NCI-H1436 treated with DMSO at 0.1 percent for 48 hours (cell line): ENCODE measurements around the gene MIER2.
"Not testable (repeated sequence)": the region's sequence is repeated elsewhere in the genome, so short reads cannot be mapped to it uniquely, and the experiment has no call there.

Source experiments
- DNase-seq: peaks from one replicate; lab custom pipeline; 2025; lab: John Stamatoyannopoulos, UW

Gene MIER2

DNA sequence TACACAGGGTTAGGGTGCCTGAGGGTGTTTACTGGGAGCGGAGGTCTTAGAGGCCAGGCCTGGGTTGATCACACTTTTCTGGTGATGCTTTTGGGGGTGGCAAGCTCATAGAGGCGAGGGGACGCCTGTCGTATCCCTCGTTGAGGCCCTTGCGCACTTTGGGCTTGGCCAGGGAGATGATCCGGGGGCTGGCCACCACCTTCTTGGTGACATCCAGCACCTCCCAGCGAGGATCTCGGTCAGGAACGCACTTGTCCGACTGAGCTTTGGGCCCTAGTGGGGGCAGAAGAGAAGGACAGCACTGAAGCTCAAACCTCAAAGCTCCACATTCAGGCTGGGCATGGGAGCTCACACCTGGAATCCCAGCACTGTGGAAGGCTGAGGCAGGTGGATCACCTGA is 17.6 kb upstream of the MIER2 start:
- no peak for DNase-seq

DNA sequence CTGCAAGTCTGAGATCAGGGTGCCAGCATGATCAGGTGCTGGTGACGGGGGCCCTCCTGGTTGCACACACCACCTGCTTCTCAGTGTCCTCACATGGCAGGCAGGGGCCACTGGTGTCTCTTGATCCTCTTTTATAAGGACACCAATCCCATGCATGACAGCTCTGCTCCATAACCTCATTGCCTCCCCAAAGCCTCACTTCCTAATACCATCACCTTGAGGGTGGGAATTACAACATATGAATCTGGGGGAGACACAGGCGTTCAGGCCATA is 15.0 kb upstream of the MIER2 start:
- DNase-seq: no peak

- DNase-seq: not testable (repeated sequence)
Measured at GRCh38 chr19:355536-355935, 10.9 kb upstream of the MIER2 start.

GRCh38 chr19:355134-355533 is 10.5 kb upstream of the MIER2 start:
- DNase-seq: no peak

DNA sequence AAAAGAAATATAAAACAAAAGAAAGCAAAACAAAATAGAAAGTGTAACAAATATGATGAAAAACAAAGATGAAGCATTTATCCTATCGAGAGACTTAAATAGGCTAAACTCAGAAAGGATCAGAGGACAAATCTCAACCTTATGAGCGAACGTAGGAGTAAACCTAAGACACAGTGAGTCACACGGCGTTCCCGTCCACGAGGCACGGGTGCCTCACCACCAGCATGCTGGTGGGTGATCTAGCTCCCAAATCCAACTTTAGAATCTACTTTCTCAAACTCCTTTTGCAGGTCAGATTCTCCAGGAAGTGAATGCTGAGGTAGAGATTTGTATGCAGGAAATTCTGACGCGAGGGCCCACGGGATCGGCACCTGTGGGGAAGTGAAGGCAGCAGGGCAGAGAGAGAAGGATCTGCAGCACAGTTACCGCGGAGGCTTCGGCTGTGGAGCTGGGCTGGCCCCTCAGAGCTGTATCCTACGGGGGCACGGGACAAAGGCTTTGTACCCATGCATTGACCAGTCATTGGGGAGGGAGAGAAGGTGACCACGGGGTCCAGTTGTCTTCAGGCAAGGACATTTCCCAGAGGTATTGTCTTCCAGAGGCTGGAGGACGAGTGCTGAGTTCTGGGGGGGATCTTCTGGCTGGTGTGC is 7.5 kb upstream of the MIER2 start:
- no peak for DNase-seq

DNA sequence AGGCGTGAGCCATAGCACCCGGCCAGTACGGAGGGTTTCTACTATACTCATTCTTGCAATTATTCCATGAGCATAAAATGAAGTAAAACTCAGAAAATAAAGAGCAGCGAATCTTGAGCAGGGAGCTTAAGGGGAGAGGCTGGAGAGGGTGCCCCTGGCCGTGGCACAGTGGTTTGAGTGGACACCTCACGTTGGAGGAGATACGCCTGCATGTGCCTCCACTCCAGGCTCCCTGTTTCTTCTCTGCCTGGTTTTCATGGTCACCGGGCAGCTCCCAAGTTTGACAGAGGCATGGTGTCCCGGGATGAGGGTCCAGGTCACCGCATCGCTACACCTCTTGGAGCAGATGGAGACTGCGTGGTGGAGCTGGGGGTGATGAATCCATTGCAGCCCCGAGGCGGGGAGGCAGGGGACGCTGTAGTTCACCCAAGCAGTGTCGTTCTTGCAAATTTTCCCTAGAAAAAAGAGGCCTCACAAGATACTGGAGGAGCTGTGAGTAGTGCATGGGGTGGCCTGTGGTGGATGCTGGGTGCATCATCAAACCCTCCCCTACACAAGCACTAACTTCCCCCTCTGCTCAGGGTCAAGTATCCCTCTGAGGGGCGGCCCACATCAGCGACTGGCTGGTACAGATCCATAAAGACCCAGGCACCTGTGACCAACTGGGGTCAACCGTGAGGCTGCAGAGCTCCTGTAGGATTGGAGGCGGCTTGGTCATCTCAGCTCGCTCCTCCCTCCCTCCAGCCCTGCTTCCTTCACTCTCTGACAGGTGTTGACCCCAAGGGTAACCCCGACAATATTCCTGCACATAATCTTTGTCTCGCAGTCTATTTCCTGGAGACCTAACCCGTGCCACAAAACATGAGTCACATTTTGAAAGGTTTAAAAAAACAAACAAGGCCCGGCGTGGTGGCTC is 3.6 kb upstream of the MIER2 start:
- DNase-seq: no peak

- DNase-seq: no peak
Measured at GRCh38 chr19:345320-345879, 804 bp upstream of the MIER2 start.

DNA sequence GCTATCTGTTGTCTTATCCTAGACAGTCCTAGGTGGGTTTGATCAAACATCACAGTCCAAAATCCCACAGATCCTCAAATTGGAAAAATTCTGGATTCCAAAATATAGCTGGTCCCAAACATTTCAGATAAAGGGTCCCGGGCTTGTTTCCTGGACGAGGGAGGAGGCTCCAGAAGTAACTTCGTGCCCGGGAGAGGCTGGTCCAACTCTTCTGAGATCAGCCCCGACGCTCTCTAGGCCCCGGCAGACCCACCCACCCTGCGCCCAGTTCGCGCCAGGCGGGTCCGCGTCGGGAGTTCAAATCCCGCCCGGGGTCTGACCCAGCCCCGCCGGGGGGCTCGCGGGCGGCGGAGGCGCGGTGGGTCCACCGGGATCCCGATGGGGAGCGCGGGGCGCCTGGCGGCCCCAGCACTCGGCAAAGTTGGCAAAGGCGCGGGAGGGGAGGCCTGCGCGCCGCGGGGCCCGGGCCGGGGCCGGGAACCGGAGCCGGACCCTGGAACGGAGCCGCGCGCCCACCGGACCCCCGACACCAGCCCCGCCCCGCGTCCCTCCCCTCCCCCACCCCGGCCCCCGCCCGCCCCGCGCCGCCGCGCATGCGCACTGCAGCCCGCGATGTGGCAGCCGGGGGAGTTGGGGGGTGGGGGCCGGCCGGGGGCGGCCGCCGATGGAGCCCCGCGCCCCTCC is 513 bp downstream of the MIER2 start:
- DNase-seq: no peak

DNA sequence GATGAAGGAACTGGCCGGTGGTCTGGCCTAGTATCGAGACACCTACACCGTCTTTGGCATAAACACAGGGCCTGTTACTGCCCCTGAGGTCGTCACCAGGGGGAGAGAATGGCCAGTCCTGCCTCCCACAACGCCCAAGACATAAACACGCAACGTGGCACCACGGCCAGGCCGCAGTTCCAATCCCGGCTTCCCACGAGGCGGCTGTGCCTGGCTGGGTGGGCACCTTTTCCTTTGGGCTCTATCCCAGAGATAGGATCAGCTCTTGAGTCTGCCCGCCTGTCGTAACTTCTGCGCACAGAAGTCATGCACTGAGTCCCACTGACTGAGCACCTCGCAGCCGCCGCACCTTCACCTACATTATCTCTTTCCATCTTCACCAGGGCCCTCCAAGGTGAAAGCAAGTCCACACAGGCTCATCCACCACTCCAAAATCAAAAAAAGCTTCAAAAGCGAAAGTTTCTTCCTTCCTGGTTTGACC is 1.1 kb downstream of the MIER2 start:
- DNase-seq: no peak

DNA sequence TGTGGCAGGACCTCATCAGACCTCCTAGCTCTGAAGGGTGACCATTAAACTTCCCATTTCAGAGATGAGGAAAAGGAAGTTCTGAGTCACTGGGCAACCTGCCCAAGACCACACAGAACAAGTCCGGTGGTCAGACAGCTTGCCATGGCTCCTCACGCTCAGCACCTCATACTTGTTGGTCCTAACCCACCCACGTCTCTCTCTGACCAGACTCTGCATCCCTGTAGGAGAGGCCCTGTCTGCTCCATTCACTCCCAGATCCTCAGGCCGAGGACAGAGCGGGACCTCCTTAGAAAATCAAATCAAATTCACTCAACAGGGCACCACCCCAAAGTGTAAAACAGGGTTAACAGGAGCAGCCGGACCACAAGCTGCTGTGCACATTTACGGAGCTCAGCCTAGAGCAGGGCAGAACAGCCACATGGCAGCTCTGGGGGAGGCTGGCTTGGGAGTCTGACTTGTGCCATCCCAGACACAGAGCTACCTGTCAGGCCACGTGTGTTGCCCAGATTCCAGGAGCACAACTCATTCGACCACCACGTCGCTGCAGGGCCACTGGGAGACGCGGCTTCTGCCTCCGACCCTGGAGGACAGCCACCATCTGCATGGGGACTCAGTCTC is 1.7 kb downstream of the MIER2 start:
- no peak for DNase-seq

GRCh38 chr19:342128-342455 is 2.5 kb downstream of the MIER2 start:
- DNase-seq: no peak

DNA sequence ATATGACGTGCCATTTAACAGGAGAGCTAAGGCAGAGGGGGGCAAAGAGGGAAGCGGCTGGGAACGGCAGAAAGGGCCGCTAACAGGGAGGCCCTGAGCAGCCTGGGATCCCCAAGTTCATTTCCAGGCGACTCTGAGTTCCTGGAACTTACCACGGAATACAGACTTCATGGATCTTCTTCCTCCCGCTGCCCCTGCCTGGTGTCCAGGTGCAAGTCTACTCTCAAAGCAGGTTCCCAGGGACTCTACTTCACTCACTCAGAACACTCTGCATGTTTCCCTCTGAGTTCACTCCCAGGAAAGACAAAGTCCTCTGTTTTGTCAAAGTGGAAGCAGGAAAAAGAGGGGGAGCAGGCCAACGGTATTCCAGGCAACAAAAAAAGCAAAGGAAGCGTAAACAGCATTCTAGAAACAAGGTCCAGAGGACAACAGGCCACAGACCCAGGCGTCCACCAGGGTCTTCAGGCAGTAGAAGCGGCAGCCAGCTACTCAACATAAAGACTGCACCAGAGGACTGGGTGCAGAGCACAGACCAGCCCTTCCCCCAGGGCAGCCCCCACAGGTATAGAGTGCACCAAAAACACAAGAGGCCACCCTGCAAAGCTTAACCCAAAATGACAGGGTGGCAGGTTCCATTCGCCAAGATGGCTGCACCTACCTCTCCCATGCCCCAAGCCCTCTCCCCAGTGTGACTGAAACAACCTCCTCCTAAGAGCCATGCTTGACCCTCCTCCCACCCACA is 3.0 kb downstream of the MIER2 start:
- DNase-seq: no peak

DNA sequence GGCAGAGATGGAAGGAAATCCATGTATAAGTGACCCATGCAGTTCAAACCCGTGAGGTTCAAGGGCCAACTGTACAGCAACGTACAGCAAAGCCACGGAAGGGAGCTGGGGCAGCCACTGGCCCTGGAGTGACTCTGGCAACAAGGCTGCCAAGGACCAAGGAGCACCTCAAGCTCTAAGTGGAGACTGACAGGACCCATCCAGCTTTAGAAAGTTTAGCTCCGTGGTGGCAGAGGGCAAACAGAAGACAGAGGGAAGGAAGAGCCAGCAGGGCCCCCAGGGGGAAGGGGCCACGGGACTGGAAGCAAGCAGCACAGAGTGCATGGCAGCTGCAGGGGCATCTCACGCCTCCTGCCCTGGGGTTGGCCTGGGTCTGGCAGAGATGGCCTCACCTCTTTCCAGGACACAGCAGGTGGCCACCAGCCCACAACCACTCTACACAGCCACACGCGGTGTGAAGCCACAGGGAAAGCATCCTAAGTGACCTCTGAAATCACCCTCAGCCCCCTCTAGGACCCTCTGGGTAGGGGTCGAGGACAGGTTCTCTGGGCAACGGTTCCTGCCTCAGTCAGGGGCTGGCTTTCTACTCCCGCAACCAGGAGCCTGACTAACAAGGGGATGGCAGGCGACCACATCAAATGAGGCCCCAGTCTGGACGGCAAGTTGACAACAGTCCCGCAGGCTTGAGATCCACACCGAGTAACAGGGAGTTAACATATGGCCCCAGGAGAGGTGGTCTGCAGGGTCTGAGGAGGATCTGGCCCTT is 3.8 kb downstream of the MIER2 start:
- no peak for DNase-seq

GRCh38 chr19:339262-339887 is 5.2 kb downstream of the MIER2 start:
- no peak for DNase-seq

DNA sequence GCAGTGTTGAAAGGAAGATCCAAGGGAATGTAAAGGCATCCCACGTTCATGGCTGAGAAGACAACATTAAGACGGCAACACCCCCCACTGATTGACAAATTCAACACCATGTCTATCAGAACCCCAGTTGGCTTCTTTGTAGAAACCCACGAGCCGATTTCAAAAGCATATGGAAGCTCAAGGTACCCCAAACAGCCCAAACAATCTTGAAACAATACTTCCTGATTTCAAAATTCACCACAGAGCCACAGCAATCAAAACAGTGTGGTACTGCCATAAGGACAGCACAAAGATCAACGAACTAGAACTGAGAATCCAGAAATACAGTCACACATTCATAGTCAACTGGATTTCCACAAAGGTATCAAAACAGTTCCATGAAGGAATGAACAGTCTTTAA is 6.2 kb downstream of the MIER2 start:
- no peak for DNase-seq

DNA sequence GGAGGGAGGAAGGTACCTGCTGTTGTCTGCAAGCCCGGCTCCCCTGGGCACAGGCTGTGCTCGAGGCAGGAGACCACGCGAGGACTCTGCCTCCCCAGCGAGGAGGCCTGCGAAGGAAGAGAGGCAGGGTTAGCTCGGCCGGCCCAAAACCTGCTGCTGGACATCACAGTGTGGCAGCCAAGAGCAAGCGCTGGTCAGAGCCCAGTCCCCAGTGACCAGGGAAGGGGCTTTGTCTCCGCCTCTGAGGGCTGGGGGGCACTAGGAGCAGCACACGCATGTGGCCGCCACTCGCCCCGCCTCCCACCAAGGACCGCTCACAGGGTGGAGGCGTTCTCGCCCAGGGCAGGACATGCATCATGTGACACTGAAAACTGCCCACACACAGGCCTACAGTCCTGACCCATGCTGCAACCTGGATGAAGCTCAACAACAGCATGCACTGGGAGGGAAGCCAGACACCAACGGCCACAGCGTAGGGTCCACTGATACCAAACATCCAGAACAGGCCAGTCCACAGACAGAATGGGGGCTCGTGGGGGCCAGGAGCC is 8.5 kb downstream of the MIER2 start:
- DNase-seq: no peak

DNA sequence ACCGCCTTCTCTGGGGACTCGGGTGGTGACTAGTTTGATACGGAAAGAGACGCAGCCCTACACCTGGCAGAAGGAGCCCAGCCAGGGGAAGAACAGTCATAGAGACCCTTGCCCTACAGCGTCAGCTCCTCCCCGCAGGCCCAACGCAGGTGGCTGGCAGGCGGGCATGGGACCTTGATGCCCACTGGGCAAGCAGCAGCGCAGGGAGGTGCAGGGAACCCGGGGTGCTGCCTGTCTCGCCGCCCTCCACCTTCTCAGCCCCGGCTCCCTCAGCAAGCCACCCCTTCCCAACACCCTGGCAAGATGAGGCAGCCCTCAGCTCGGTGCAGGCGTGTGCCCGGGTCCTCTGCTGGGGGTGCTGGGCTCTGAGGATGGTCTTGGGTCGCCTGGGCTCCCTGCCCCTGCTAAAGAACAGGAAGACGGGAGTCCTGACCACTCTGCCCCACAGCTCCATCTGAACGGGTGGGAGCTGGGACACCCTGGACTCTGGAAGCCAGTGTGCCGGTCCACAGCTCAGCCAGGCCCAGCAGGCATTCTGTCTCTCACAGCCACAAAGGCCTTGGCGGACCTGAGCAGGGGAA is 9.0 kb downstream of the MIER2 start:
- no peak for DNase-seq

DNA sequence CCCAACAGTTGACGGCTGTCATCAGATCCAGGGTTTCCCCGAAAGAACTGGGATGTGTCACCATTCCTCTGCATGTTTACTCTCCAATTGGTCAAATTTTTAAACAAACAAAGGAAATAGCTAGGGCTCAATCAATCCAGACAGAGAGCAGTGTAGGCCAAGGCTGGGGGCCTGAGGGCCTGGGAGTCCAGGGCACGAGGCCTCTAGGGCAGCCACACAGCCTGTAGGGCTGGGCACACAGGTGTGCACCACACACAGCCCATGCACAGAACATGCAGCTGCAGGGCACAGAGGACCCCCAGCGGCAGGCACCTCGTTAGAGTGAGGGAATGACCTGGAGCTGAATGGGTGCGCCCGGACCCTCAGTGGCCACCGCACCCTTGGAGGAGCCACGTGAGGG is 9.5 kb downstream of the MIER2 start:
- no peak for DNase-seq

GRCh38 chr19:334296-335071 is 10.1 kb downstream of the MIER2 start:
- no peak for DNase-seq
